ENCODE measurements around the gene SMC1A.

DNA sequence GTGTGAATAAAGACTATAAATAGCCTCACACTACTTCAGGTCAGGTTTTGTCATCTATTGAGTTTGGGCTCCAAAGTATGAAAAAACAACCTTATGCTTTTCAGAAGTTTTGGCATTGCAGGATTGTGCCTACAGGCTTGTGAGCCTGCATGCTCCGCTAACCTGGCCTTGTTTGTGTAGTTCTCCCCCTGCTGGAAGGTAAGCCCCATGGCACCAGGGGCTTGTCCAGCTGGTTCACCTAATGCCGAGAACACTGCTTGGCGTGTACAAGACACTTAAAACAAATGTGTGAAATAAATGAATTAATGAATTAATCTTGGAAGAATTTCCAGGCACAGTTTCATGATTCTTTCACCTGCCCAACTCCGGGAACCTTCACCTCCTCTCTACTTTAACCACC is 13.5 kb upstream of the SMC1A start:
- peak; percentile 58 for TF ChIP-seq CTCF (IDR thresholded peaks at IDR 0.05)
- no peak for TF ChIP-seq GABPB1 (CRISPR knock-in tag; IDR thresholded peaks at IDR 0.05)

Measured in WTC11 (cell line).